Measurements from ENCODE around the gene DUSP3.

The DUSP3 gene

DNA sequence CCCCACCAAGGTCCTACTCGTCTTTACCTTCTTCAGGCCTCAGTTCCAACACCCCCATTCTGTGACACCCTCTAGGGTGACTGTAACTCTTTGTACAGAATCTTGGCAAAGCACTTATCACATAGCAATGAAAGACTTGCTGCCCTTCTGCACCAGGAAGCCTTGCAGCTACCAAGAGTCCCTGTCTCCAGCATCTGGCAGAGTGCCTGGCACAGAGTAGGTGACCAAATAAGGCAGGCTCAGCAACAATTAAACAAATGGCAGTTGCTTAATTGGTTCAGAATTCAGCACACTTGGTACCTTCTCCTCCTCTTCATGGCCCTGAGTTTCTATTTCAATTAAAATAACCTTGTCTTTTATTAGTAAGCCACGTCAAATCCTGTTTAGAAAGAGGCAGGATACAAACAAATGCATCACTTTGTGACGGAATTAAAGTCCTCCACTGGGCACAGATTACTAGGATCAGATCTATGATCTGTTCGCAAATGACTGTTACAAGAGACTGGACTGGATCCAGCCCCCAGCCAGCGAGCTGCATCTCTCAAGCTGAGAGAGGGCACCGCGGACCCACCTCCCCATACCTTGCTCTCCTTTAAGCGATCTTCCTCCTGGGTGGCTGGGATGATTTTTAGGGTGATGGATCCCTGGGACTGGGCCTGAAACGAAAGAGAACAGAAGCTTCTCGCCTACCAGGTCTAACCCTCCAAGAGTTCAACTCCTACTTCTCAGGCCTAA is 44.7 kb upstream of the DUSP3 start:
- no peak for TF ChIP-seq TAF1 (IDR thresholded peaks at IDR 0.05; ENCODE audit: borderline replicate concordance, insufficient read depth, low read length)
- TF ChIP-seq SIN3A (IDR thresholded peaks at IDR 0.05; ENCODE audit: borderline replicate concordance, insufficient read depth, low read length) = no peak
- TF ChIP-seq POLR2AphosphoS5 (IDR thresholded peaks at IDR 0.05; ENCODE audit: low read depth, low read length) = no peak
- no peak for TF ChIP-seq FOXP2 (optimal IDR thresholded peaks at IDR 0.05; ENCODE audit: borderline replicate concordance, extremely low read depth, extremely low read length, insufficient read depth)
- TF ChIP-seq REST (IDR thresholded peaks at IDR 0.05; ENCODE audit: insufficient read depth in 1 of 2, low read depth in 2 of 2, low read length in 2 of 2) = no peak

- TF ChIP-seq REST (IDR thresholded peaks at IDR 0.05; ENCODE audit: insufficient read depth in 1 of 2, low read depth in 2 of 2, low read length in 2 of 2) = no peak
- TF ChIP-seq POLR2AphosphoS5 (IDR thresholded peaks at IDR 0.05; ENCODE audit: low read depth, low read length) = no peak
- TF ChIP-seq FOXP2 (optimal IDR thresholded peaks at IDR 0.05; ENCODE audit: borderline replicate concordance, extremely low read depth, extremely low read length, insufficient read depth) = no peak
- TF ChIP-seq SIN3A (IDR thresholded peaks at IDR 0.05; ENCODE audit: borderline replicate concordance, insufficient read depth, low read length) = no peak
- no peak for TF ChIP-seq TAF1 (IDR thresholded peaks at IDR 0.05; ENCODE audit: borderline replicate concordance, insufficient read depth, low read length)
Measured at GRCh38 chr17:43822570-43823190, 43.9 kb upstream of the DUSP3 start.

DNA sequence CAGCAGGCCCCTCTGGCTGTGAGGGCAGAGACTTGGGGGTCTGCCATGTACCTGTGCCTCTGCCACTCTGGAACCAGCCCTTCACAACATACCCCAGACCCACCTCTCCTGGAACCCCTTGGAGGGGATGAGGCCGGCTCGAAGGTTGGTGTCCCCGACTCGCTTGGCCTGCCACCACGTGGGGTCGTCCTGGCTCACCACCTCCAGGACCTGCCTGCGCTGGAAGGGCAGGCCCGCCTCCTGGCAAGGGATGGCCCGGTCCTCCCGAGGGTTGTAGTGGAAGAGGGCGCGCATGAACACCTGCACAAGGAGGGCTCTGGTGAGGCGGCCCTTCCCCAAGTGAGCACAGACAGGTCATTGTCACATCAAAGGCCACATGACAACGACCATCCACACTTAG is 42.0 kb upstream of the DUSP3 start:
- TF ChIP-seq SIN3A (IDR thresholded peaks at IDR 0.05; ENCODE audit: borderline replicate concordance, insufficient read depth, low read length) (no peak), REST (IDR thresholded peaks at IDR 0.05; ENCODE audit: insufficient read depth in 1 of 2, low read depth in 2 of 2, low read length in 2 of 2) (no peak), FOXP2 (optimal IDR thresholded peaks at IDR 0.05; ENCODE audit: borderline replicate concordance, extremely low read depth, extremely low read length, insufficient read depth) (no peak), TAF1 (IDR thresholded peaks at IDR 0.05; ENCODE audit: borderline replicate concordance, insufficient read depth, low read length) (no peak)

DNA sequence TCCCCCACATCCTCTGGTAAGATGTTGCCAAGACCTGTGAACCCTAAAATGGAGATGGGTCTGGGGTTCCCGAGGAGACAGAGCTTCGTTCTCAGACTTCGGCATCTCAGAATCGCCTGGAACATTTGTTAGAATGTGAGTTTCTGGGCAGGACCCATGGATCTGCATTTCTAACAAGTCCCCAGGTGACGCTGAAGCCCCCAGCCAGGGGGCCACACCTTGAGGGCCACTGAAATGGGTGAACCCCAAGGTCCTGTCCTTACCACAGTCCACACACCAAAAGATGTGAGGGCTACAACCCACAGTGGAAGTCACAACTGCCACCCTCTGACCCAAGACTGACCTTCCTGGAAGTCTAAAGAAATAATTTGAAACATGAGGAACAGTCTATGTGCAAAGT is 40.2 kb upstream of the DUSP3 start:
- TF ChIP-seq TAF1 (IDR thresholded peaks at IDR 0.05; ENCODE audit: borderline replicate concordance, insufficient read depth, low read length) = no peak
- no peak for TF ChIP-seq POLR2AphosphoS5 (IDR thresholded peaks at IDR 0.05; ENCODE audit: low read depth, low read length)
- no peak for TF ChIP-seq SIN3A (IDR thresholded peaks at IDR 0.05; ENCODE audit: borderline replicate concordance, insufficient read depth, low read length)
- no peak for TF ChIP-seq REST (IDR thresholded peaks at IDR 0.05; ENCODE audit: insufficient read depth in 1 of 2, low read depth in 2 of 2, low read length in 2 of 2)
- no peak for TF ChIP-seq FOXP2 (optimal IDR thresholded peaks at IDR 0.05; ENCODE audit: borderline replicate concordance, extremely low read depth, extremely low read length, insufficient read depth)

All from PFSK-1 (cell line).